Neural progenitor cell (in vitro differentiated cells): Measurements from ENCODE around the gene AP1G1. TPM values are rescaled to one million over a fixed set of nuclear protein-coding genes. Genes with fewer than 3 reads are reported as not detected.

Experiments
- DNase-seq: peaks from one replicate; pipeline ENCODE4 v3.0.0-alpha.2; 2016; ENCODE audit warnings: low spot score
- H2AFZ ChIP-seq: fragments of 200-600 bp; sonication (generic); replicated peaks from 2 replicates; pipeline ENCODE4 v1.6.1; 2016; ENCODE audit warnings: antibody characterized with exemption
- H3F3A ChIP-seq: fragments of 200-600 bp; sonication (generic); 2 replicates; pipeline ENCODE4 v1.6.1; 2016; ENCODE audit warnings: antibody characterized with exemption, low read depth
- H3K27ac ChIP-seq: fragments of 200-600 bp; sonication (generic); 2 replicates; pipeline ENCODE4 v1.5.1; 2016; ENCODE audit warnings: mild to moderate bottlenecking
- H3K27me3 ChIP-seq: fragments of 200-600 bp; sonication (generic); 2 replicates; pipeline ENCODE4 v1.6.1; 2016; ENCODE audit warnings: mild to moderate bottlenecking, moderate library complexity
- H3K36me3 ChIP-seq: fragments of 200-600 bp; sonication (generic); 2 replicates; pipeline ENCODE4 v1.5.1; 2016
- H3K4me1 ChIP-seq: fragments of 200-600 bp; sonication (generic); 2 replicates; pipeline ENCODE4 v1.6.1; 2016; ENCODE audit warnings: mixed run types
- H3K4me2 ChIP-seq: fragments of 200-600 bp; sonication (generic); 2 replicates; pipeline ENCODE4 v1.6.1; 2016
- H3K4me3 ChIP-seq: fragments of 200-600 bp; sonication (generic); 2 replicates; pipeline ENCODE4 v1.5.1; 2016
- H3K79me2 ChIP-seq: fragments of 200-600 bp; sonication (generic); 2 replicates; pipeline ENCODE4 v1.6.1; 2016; ENCODE audit warnings: low read depth
- H3K9ac ChIP-seq: fragments of 200-600 bp; sonication (generic); 2 replicates; pipeline ENCODE4 v1.6.1; 2016
- H3K9me3 ChIP-seq: fragments of 200-600 bp; sonication (generic); 2 replicates; pipeline ENCODE4 v1.5.1; 2016; ENCODE audit warnings: low read depth
- H4K20me1 ChIP-seq: fragments of 200-600 bp; sonication (generic); 2 replicates; pipeline ENCODE4 v1.6.1; 2016; ENCODE audit warnings: low read depth
- H3K27ac Mint-ChIP-seq: 3 replicates; pipeline ENCODE4 v1.8.0; 2021; ENCODE audit warnings: mixed read lengths
- H3K27me3 Mint-ChIP-seq: 2 replicates; pipeline ENCODE4 v1.8.0; 2022; ENCODE audit warnings: low read depth, mild to moderate bottlenecking, inconsistent platforms, moderate library complexity, mixed read lengths; ENCODE audit not compliant: insufficient read depth
- H3K36me3 Mint-ChIP-seq: 3 replicates; pipeline ENCODE4 v1.8.0; 2021; ENCODE audit warnings: mixed read lengths
- H3K4me1 Mint-ChIP-seq: 3 replicates; pipeline ENCODE4 v1.8.0; 2021; ENCODE audit warnings: mixed read lengths
- H3K4me3 Mint-ChIP-seq: 3 replicates; pipeline ENCODE4 v1.8.0; 2021; ENCODE audit warnings: mild to moderate bottlenecking, moderate library complexity, mixed read lengths
- H3K9me3 Mint-ChIP-seq: 3 replicates; pipeline ENCODE4 v1.8.0; 2020; ENCODE audit warnings: mixed read lengths
- EZH2 ChIP-seq: fragments of 200-600 bp; sonication (generic); IDR thresholded peaks from 2 replicates; pipeline ENCODE4 v1.6.1; 2017; ENCODE audit warnings: antibody characterized with exemption, mild to moderate bottlenecking, moderate library complexity
- EZH2phosphoT487 ChIP-seq: fragments of 200-600 bp; sonication (generic); IDR thresholded peaks from 2 replicates; pipeline ENCODE4 v1.6.1; 2017; ENCODE audit warnings: antibody characterized with exemption
- total RNA-seq: library from RNA; depleted of rRNA; stranded (reverse); fragments of >200 nt; gene quantifications from 2 replicates; pipeline ENCODE4 v1.2.3, GENCODE V29; 2015; ENCODE audit warnings: low replicate concordance
- TF ChIP-seq, protein P1 (sequence below): fragments of 200-600 bp; sonication (generic); IDR thresholded peaks from 2 replicates; pipeline ENCODE4 v1.5.1; 2017; ENCODE audit warnings: antibody characterized with exemption, mild to moderate bottlenecking

AP1G1 gene
- total RNA-seq: 59.3 and 72.6 TPM in 2 replicates

GRCh38 chr16:71808593-71809459 is at the start of gene AP1G1:
AP1G1 (minus strand) TSS chr16:71808834; CDS start chr16:71789479, 19,355 bp downstream.
- no peaks in the 10 kb centered on the region for H3K36me3 ChIP-seq
- peaks cover 9% of the 10 kb centered on the region for H4K20me1 ChIP-seq
- peak within 1 kb of the TSS; percentile 98 for H2AFZ ChIP-seq
- peaks cover 49% of the 10 kb centered on the region for H3K79me2 ChIP-seq
- peaks cover 13% of the 10 kb centered on the region for H3K4me1 Mint-ChIP-seq
- TF ChIP-seq EZH2phosphoT487: no peak
- TF ChIP-seq EZH2: no peak
- H3K4me3 ChIP-seq: peak within 1 kb of the TSS; percentile 84
- H3F3A ChIP-seq: peaks cover 6% of the 10 kb centered on the region
- H3K27ac Mint-ChIP-seq: peak within 1 kb of the TSS; percentile 100
- no peaks in the 10 kb centered on the region for H3K36me3 Mint-ChIP-seq
- no peaks in the 10 kb centered on the region for H3K27me3 ChIP-seq
- peak; percentile 99 for DNase-seq
- peaks cover 2% of the 10 kb centered on the region for H3K27me3 Mint-ChIP-seq
- H3K4me1 ChIP-seq: peaks cover 10% of the 10 kb centered on the region
- no peaks in the 10 kb centered on the region for H3K9me3 ChIP-seq
- peak within 1 kb of the TSS; percentile 99 for H3K27ac ChIP-seq
- H3K4me3 Mint-ChIP-seq: peak within 1 kb of the TSS; percentile 93
- peak within 1 kb of the TSS; percentile 96 for H3K4me2 ChIP-seq
- no peaks in the 10 kb centered on the region for H3K9me3 Mint-ChIP-seq
- H3K9ac ChIP-seq: peak within 1 kb of the TSS; percentile 100

GRCh38 chr16:71855937-71856662 is 47.5 kb upstream of the AP1G1 start:
- H3K27me3 Mint-ChIP-seq: peaks cover 11% of the 10 kb centered on the region
- Histone ChIP-seq H3K4me1 (no peaks in the 10 kb centered on the region), H3K9me3 (no peaks in the 10 kb centered on the region), H3K27me3 (no peaks in the 10 kb centered on the region), H3K4me3 (no peak overlapping the region), H3K9ac (no peak overlapping the region), H4K20me1 (peaks cover 34% of the 10 kb centered on the region), H3F3A (peaks cover 5% of the 10 kb centered on the region), H3K4me2 (no peak overlapping the region), H2AFZ (no peak overlapping the region), H3K27ac (no peak overlapping the region), H3K36me3 (no peaks in the 10 kb centered on the region), H3K79me2 (peaks cover 11% of the 10 kb centered on the region)
- no peak overlapping the region for H3K27ac Mint-ChIP-seq
- H3K9me3 Mint-ChIP-seq: no peaks in the 10 kb centered on the region
- H3K4me3 Mint-ChIP-seq: no peak overlapping the region
- TF ChIP-seq EZH2phosphoT487 (no peak), EZH2 (no peak)
- TF ChIP-seq, protein P1, sequence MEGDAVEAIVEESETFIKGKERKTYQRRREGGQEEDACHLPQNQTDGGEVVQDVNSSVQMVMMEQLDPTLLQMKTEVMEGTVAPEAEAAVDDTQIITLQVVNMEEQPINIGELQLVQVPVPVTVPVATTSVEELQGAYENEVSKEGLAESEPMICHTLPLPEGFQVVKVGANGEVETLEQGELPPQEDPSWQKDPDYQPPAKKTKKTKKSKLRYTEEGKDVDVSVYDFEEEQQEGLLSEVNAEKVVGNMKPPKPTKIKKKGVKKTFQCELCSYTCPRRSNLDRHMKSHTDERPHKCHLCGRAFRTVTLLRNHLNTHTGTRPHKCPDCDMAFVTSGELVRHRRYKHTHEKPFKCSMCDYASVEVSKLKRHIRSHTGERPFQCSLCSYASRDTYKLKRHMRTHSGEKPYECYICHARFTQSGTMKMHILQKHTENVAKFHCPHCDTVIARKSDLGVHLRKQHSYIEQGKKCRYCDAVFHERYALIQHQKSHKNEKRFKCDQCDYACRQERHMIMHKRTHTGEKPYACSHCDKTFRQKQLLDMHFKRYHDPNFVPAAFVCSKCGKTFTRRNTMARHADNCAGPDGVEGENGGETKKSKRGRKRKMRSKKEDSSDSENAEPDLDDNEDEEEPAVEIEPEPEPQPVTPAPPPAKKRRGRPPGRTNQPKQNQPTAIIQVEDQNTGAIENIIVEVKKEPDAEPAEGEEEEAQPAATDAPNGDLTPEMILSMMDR: no peak
- no peak for DNase-seq
- H3K4me1 Mint-ChIP-seq: no peaks in the 10 kb centered on the region
- H3K36me3 Mint-ChIP-seq: peaks cover 20% of the 10 kb centered on the region

- H3K4me1 ChIP-seq: no peaks in the 10 kb centered on the region
- no peak overlapping the region for H3K27ac Mint-ChIP-seq
- no peaks in the 10 kb centered on the region for H3K36me3 ChIP-seq
- no peak overlapping the region for H3K4me3 Mint-ChIP-seq
- H3K4me1 Mint-ChIP-seq: no peaks in the 10 kb centered on the region
- no peak overlapping the region for H3K27ac ChIP-seq
- no peaks in the 10 kb centered on the region for H3K27me3 ChIP-seq
- no peak for DNase-seq
- peaks cover 5% of the 10 kb centered on the region for H3F3A ChIP-seq
- TF ChIP-seq, protein P1: no peak
- no peak for TF ChIP-seq EZH2
- no peak for TF ChIP-seq EZH2phosphoT487
- no peak overlapping the region for H3K4me2 ChIP-seq
- H3K9ac ChIP-seq: no peak overlapping the region
- peaks cover 20% of the 10 kb centered on the region for H3K36me3 Mint-ChIP-seq
- peaks cover 15% of the 10 kb centered on the region for H3K27me3 Mint-ChIP-seq
- peaks cover 34% of the 10 kb centered on the region for H4K20me1 ChIP-seq
- H3K4me3 ChIP-seq: no peak overlapping the region
- H2AFZ ChIP-seq: no peak overlapping the region
- no peaks in the 10 kb centered on the region for H3K9me3 ChIP-seq
- no peaks in the 10 kb centered on the region for H3K9me3 Mint-ChIP-seq
- peaks cover 11% of the 10 kb centered on the region for H3K79me2 ChIP-seq
These were observed 45.8 kb upstream of the AP1G1 start for GRCh38 chr16:71854369-71854948.
